COLO668 (cell line): Measurements from ENCODE around the gene LRRC56.

ENCODE experiments used
- DNase-seq: peaks from one replicate; lab custom pipeline; 2025; ENCODE audit not compliant: unreplicated experiment; lab: John Stamatoyannopoulos, UW

The LRRC56 gene

GRCh38 chr11:538431-539051, 1.2 kb downstream of the LRRC56 start:
- no peak for DNase-seq

DNA sequence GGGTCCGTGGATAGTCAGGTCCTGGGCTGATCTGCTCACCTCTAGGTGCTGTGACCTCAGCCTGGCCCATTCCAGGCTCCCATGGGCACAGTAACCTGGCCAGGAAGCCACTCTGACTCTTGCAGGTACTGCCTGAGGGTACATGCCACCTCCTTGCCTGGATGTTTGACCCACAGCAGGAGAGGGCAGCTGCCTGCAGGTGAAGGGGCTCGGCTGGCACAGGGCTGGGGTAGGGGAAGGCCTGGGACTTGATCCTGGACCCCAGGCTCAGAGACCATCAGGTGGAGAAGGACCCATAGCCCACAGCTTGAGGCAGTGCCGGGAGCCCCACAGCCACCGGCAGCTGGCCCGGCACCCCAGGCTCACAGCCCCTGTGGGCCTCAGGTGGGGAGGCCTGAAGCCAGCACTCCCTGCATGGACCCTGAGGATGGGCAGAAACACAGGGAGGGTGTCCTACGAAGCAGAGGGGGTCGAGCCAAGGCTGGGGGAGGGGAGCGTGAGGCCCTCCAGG, 2.7 kb downstream of the LRRC56 start:
- no peak for DNase-seq

DNA sequence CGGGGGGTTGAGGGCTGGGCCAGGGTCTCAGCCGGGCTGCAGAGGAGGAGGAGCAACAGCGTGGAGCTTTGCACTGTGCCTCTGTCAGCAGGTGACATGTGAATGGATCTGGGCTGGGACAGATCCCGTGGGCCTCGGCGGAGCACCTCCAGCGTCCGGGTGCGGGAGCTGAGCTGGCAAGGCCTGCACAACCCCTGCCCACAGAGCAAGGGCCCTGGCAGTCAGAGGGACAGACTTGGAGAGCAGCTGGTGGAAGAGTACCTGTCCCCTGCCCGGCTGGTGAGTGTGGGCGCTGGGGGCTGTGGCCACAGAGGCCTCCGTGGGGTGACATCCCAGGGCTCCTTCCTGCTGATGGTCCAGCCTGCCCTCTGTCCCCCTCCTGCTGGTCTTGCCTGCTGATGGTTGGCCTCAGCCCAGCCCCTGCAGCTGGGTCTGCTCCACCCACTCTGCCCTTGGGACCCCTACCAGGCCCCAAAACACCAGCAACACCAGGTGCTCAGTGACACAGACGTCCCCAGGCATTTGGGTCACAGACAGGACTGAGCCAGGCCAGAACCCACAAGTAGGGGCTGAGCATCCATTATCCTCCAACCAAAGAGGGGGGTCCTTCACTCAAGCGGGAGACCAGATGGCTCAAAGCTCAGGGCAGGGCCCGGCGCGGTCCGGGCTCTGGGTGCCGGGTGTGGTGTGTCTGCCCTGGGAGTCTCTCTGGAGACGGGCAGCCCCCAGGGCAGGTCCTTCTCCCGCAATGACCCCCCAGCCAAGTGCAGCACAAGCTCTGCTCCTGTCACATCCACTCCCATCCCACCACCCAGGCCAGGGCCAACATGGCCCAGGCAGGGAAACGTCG, 3.5 kb downstream of the LRRC56 start:
- DNase-seq = no peak

DNA sequence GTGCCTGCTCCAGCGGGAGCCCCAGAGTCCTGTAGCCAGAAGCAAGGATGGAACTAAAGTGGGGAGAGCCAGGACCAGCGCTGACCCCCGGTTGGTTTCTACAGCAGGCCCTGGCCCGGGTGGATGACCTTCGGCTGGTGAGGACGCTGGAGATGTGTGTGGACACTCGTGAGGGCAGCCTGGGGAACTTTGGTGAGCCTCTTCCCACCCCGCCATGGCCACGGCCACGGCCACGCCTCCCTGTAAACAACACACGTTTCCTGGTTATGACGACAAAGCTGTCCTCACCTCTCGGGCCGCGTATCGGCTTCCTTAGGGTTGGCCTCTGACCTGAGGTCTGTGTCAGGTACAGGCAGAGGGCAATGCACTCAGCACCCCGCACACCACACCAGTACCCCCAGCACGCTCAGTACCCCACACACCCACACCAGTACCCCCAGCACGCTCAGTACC, 4.1 kb downstream of the LRRC56 start:
- DNase-seq = no peak

GRCh38 chr11:544817-545166, 7.5 kb downstream of the LRRC56 start:
- no peak for DNase-seq

DNA sequence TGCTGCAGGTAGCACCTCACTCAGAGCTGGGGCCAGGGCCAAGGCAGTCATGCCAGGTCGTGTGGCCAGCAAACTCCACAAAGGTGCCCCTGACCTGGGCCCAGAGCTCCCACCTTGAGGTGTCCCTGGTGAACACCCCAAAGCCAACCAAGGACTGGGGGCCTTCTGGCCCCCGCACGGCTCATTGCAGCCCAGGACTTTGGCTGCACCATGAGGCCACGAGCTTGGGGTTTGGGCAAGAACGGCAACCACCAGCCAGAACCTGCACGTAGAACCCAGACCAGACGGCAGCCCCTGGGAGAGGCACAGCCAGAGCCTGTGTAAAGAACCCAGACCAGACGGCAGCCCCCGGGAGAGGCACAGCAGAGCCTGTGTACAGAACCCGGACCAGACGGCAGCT, 7.8 kb downstream of the LRRC56 start:
- no peak for DNase-seq

DNA sequence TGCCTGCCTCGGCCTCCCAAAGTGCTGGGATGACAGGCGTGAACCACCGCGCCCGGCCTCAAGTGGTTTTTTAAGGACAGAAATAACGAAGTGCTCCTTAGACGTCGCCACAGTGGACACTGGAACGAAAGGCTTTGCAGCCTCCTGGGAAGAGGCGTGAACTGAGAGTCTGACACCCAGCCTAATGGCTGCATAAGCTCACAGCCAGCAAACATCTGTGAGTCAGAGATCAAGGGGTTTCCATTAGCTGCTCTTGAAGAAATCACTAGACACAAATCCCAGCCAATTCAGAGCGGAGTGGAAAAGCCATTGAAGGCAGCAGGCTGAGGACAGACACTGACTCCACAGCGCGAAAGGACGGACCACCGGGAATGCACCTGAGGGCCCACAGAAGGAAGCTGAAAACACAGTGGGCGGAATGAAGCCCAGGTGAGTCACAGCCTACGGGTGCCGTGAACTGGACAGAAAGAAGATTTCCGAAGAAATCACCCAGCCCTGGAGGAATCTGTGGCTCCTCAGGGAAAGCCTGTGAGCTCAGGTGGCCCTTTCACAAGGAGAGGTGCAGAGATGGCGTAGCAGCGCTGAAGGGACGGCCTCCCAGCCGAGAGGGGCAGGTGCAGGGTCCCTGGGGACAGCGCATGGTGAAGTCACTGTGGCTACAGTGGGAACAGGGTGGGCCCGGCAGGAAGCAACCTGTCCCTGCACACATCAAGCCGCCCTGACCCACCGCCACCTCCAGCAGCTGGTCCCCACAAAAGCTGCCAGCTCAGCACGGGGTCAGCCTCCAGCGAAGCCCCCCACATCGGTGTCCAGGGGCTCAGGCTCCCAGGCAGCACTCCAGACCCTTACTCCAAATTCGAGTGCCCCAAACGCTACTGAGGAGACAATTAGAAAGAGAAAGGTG, 11.6 kb downstream of the LRRC56 start:
- no peak for DNase-seq

DNA sequence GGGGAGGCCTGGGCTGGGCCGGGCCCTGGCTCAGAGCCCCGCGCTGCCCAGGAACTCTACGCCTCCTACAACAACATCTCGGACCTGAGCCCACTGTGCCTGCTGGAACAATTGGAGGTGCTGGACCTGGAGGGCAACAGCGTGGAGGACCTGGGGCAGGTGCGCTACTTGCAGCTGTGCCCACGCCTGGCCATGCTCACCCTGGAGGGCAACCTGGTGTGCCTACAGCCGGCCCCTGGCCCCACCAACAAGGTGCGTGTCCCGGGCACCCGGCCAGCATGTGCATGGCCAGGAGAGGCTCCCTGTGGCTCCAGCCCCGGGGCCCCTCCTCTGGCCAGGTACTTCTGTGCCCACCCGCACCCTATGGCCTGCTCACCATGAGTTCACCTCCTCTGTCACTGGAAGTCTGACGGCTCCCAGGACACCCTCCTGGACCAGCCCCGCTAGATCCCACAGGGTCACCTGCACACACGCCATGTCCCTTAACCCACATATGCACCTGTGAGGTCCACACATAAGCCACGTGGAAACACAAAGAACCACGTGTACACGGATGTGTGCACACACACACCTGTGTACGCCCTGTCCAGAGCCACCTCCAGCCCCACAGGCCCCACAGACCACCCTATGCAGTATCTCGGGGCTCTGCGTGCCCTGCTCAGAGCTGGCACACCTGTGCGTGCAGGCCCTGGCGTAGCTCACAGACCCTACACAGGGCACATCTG, 12.9 kb downstream of the LRRC56 start:
- DNase-seq = no peak

GRCh38 chr11:550746-551085, 13.4 kb downstream of the LRRC56 start:
- DNase-seq = no peak

- no peak for DNase-seq
These were observed 13.8 kb downstream of the LRRC56 start for GRCh38 chr11:551131-551530.

- no peak for DNase-seq
These were observed 14.3 kb downstream of the LRRC56 start for GRCh38 chr11:551596-551995.

DNA sequence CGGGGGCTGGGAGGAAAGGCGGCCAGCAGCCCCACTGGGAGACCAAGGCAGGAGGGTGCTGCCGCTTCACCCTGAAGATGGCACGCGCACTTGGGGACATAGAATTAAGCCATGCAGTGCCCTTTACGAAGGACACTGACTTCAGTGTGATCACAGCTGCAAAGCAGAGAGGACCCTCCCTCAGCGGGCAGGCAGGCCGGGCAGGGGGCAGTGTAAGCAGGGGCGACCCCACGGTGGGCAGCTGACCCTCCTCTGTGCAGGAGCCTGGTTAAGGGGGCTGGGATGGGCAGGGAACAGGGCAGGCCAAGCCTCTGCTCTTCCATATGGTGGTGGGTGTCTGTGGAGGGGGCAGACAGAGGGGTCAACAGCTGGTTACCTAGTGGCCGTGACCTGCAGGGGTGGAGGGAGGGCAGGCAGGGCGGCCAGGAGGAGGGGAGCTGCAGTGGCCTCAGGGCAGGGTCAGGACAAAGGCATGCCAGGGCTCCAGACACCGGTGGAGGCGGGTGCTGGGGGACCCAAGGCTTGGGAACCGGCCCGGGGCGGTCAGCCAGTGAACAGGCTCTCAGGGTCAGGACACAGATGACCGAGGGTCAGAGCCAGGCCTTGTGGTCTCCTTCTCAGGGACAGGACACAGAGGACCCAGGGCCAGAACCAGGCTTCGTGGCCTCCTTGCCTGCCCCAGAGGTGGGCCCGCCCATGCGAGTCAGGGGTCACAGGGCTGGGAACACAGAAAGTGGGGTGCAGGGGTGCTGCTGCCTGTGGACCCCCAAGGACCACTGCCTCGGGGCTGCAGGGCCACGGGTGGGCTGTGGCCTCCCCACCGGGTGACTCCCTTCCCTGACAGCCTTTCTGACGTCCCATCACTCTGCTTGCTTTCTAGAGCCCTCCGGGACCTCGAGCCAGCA, 16.0 kb downstream of the LRRC56 start:
- no peak for DNase-seq

DNA sequence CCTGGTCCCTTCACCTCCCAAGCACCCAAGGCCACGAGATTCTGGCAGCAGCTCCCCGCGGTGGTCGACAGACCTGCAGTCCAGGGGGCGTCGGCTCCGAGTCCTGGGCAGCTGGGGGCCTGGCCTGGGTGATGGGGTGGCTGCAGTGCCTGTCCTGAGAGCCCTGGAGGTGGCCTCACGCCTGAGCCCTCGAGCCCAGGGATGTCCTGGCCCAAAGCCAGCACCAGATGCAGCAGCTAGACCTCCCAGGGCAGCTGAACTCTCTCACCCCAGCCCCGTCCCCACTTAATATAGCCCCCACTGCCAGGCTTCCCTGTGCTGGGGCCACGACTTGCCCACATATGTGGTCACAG, 16.6 kb downstream of the LRRC56 start:
- DNase-seq = peak; percentile 4

- DNase-seq = peak; percentile 64
These were observed 17.3 kb downstream of the LRRC56 start for GRCh38 chr11:554428-555226.

- DNase-seq = no peak
These were observed 18.0 kb downstream of the LRRC56 start for GRCh38 chr11:555227-555779.

- DNase-seq = peak; percentile 15
These were observed 18.7 kb downstream of the LRRC56 start for GRCh38 chr11:555780-556661.

GRCh38 chr11:556662-557256, 19.4 kb downstream of the LRRC56 start:
- no peak for DNase-seq
